Spleen (tissue), 11 donors: Measurements from ENCODE around the gene SPINDOC. TPM values are rescaled to one million over a fixed set of nuclear protein-coding genes. Genes with fewer than 3 reads are reported as not detected.
A peak's percentile ranks its signal among the peaks of the same experiment; 100 is the strongest.

Experiments used
- DNase-seq: peaks from one replicate; pipeline ENCODE4 v3.0.0-alpha.2; 2020
- H3K27ac ChIP-seq, 8 donors: fragments of 200-600 bp; sonication (generic) in 7 of 8; 1 replicate in 4 of 8; 2 replicates in 4 of 8; pipeline versions ENCODE4 v1.5.0 to v1.8.0; 2016 to 2021; ENCODE audit warnings: inconsistent platforms in 4 of 8, mild to moderate bottlenecking in 4 of 8, moderate library complexity in 1 of 8
- H3K27me3 ChIP-seq, 7 donors: fragments of 200-600 bp; sonication (generic) in 6 of 7; replicated peaks in 1 of 7; 1 replicate in 4 of 7; 2 replicates in 3 of 7; pipeline versions ENCODE4 v1.5.0 to v1.8.0; 2016 to 2021; ENCODE audit warnings: inconsistent platforms in 3 of 7, mild to moderate bottlenecking in 1 of 7
- H3K36me3 ChIP-seq, 6 donors: fragments of 200-600 bp; sonication (generic) in 5 of 6; 1 replicate in 4 of 6; 2 replicates in 2 of 6; pipeline versions ENCODE4 v1.5.0 to v1.8.0; 2016 to 2021; ENCODE audit warnings: inconsistent platforms in 2 of 6
- H3K4me1 ChIP-seq, 6 donors: fragments of 200-600 bp; sonication (generic) in 5 of 6; 1 replicate in 3 of 6; 2 replicates in 3 of 6; pipeline versions ENCODE4 v1.5.0 to v1.8.0; 2016 to 2021; ENCODE audit warnings: inconsistent platforms in 3 of 6
- H3K4me3 ChIP-seq, 8 donors: fragments of 200-600 bp; sonication (generic) in 7 of 8; 1 replicate in 4 of 8; 2 replicates in 4 of 8; pipeline versions ENCODE4 v1.5.0 to v1.8.0; 2016 to 2021; ENCODE audit warnings: inconsistent platforms in 4 of 8, mild to moderate bottlenecking in 4 of 8, moderate library complexity in 2 of 8
- H3K9me3 ChIP-seq, 8 donors: fragments of 200-600 bp; sonication (generic) in 7 of 8; 1 replicate in 4 of 8; 2 replicates in 4 of 8; pipeline versions ENCODE4 v1.5.0 to v1.8.0; 2016 to 2021; ENCODE audit warnings: inconsistent platforms in 4 of 8
- POLR2A ChIP-seq, 3 donors: fragments of 450-650 bp; IDR thresholded peaks; one replicate each; pipeline ENCODE4 v1.5.1; 2017; ENCODE audit warnings: antibody characterized with exemption in 3 of 3, mild to moderate bottlenecking in 1 of 3
- POLR2AphosphoS5 ChIP-seq, 3 donors: sonication (generic); formaldehyde crosslinking; IDR thresholded peaks; one replicate each; pipeline ENCODE4 v1.5.1; 2017; ENCODE audit warnings: antibody characterized with exemption in 3 of 3
- WGBS, 5 donors: extraction: QIAGEN DNeasy Blood & Tissue Kit in 3 of 5; methylation state at CpG; one replicate each; pipeline versions ENCODE4 v1.1.5 to v1.1.7; 2013 to 2018; 5-methylcytosine and 5-hydroxymethylcytosine counted together
- intact Hi-C: fragments of 100-400 bp; cut with DNase I; formaldehyde crosslinking; loops from one replicate; pipeline ENCODE4 v1.15.0; 2023; ENCODE audit warnings: low total_unique reads
- polyA plus RNA-seq, 3 donors: library from polyadenylated mRNA; stranded (reverse); fragments of 200-250 nt; gene quantifications; one replicate each; pipeline ENCODE4 v1.2.1, GENCODE V29; 2013
- total RNA-seq, 7 donors: library from RNA; depleted of rRNA in 3 of 7; stranded (reverse); fragments of >200 nt in 3 of 7; fragmentation: NEBNext Ultra II Directional in 4 of 7; extraction: Animal tissue kit (Norgen Biotek cat#: 25700) in 4 of 7; gene quantifications; one replicate each; pipeline versions ENCODE4 v1.1.0 to v1.2.1, GENCODE V29; 2016 to 2021
- TF ChIP-seq, protein P1 (sequence below), 11 experiments: fragments of 200-600 bp in 7 of 11; fragments of 450-650 bp in 4 of 11; sonication (generic) in 4 of 11; IDR thresholded peaks in 8 of 11; conservative IDR thresholded peaks in 3 of 11; 1 replicate in 7 of 11; 2 replicates in 4 of 11; pipeline versions ENCODE4 v1.4.0 to v1.8.0; 2016 to 2021; ENCODE audit warnings: antibody characterized with exemption in 11 of 11, inconsistent platforms in 4 of 11, mild to moderate bottlenecking in 1 of 11
- donor health status: healthy with polysubstance abuse.
- donor health status: DM: no; HTN: no; CAD: no; lungs with moderate emphysema.
- donor health status: DM: no; HTN: no; CAD: no.
- donor health status: Bipolar disorder and iron deficiency.
- donor health status: healthy.
- donor health status: DM: no; HTN: no; CAD: no.
- donor health status: DM: yes; HTN: yes; CAD: no.

The SPINDOC gene
- total and polyA plus RNA-seq, 10 donors, result 5.1 to 16.8 (median 13.3) TPM

- DNase-seq, result no peak
- TF ChIP-seq POLR2A (IDR thresholded peaks at IDR 0.05) (no peak), POLR2AphosphoS5 (IDR thresholded peaks at IDR 0.05) (no peak)
- TF ChIP-seq, protein P1, sequence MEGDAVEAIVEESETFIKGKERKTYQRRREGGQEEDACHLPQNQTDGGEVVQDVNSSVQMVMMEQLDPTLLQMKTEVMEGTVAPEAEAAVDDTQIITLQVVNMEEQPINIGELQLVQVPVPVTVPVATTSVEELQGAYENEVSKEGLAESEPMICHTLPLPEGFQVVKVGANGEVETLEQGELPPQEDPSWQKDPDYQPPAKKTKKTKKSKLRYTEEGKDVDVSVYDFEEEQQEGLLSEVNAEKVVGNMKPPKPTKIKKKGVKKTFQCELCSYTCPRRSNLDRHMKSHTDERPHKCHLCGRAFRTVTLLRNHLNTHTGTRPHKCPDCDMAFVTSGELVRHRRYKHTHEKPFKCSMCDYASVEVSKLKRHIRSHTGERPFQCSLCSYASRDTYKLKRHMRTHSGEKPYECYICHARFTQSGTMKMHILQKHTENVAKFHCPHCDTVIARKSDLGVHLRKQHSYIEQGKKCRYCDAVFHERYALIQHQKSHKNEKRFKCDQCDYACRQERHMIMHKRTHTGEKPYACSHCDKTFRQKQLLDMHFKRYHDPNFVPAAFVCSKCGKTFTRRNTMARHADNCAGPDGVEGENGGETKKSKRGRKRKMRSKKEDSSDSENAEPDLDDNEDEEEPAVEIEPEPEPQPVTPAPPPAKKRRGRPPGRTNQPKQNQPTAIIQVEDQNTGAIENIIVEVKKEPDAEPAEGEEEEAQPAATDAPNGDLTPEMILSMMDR (IDR thresholded peaks at IDR 0.05 in 8 of 11, conservative IDR thresholded peaks at IDR 0.05 in 3 of 11), result no peak
- Histone ChIP-seq H3K4me1 (peaks cover 0 to 12% (median under 1%) of the 10 kb centered on the region in 6 donors), H3K4me3 (no peak overlapping the region), H3K36me3 (no peaks in the 10 kb centered on the region), H3K27ac (no peak overlapping the region), H3K27me3 (peaks cover 0 to 5% (median 0%) of the 10 kb centered on the region in 7 donors), H3K9me3 (no peaks in the 10 kb centered on the region)
- intact Hi-C loops, result no loop called here
- 86 to 96% (median 92%) methylated on average over 3 of the region's 3 CpGs for WGBS, 5 donors
Measured at GRCh38 chr11:63775191-63775590, 38.1 kb upstream of the SPINDOC start.

DNA sequence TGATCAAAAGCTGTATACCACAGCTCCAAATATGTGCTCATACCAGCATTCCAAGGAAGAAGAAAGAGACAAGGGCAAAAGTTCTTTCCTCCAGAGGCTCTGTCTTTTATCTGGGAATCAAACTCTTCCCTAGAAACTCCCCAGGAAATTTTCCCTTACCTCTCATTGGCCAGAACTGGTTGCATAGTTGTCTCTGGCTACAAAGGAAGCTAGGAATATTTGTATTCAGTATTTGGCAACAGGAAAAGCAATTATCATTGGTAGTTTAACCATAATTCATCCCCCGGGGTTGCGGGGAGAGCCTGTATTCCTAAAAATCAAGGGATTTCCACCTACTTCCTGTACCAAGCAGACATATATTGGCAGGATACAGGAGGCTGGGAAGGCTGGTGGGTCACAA lies 34.2 kb upstream of the SPINDOC start:
- Histone ChIP-seq H3K27me3 (no peaks in the 10 kb centered on the region), H3K4me3 (no peak overlapping the region), H3K4me1 (peaks cover 0 to 5% (median 0%) of the 10 kb centered on the region in 6 donors), H3K9me3 (no peaks in the 10 kb centered on the region), H3K27ac (no peak overlapping the region), H3K36me3 (no peaks in the 10 kb centered on the region)
- no peak for DNase-seq
- intact Hi-C loops, result no loop called here
- TF ChIP-seq, protein P1 (IDR thresholded peaks at IDR 0.05 in 8 of 11, conservative IDR thresholded peaks at IDR 0.05 in 3 of 11), result no peak
- TF ChIP-seq POLR2AphosphoS5 (IDR thresholded peaks at IDR 0.05), result no peak
- TF ChIP-seq POLR2A (IDR thresholded peaks at IDR 0.05), result no peak
- WGBS, 5 donors, result 56 to 74% (median 59%) methylated on average over 2 of the region's 2 CpGs

GRCh38 chr11:63782749-63783148 lies 30.5 kb upstream of the SPINDOC start:
- no peak for DNase-seq
- no peaks in the 10 kb centered on the region for H3K27me3 ChIP-seq
- H3K9me3 ChIP-seq, result no peaks in the 10 kb centered on the region
- H3K36me3 ChIP-seq, result no peaks in the 10 kb centered on the region
- TF ChIP-seq, protein P1 (IDR thresholded peaks at IDR 0.05 in 8 of 11, conservative IDR thresholded peaks at IDR 0.05 in 3 of 11), result no peak
- no peak overlapping the region for H3K27ac ChIP-seq
- H3K4me3 ChIP-seq, result no peak overlapping the region
- intact Hi-C loops, result no loop called here
- WGBS, 5 donors, result 85 to 97% (median 94%) methylated on average over 6 of the region's 6 CpGs
- peaks cover 0 to 5% (median 0%) of the 10 kb centered on the region in 6 donors for H3K4me1 ChIP-seq

- TF ChIP-seq POLR2AphosphoS5 (IDR thresholded peaks at IDR 0.05) (no peak), POLR2A (IDR thresholded peaks at IDR 0.05) (no peak)
- TF ChIP-seq, protein P1 (IDR thresholded peaks at IDR 0.05 in 8 of 11, conservative IDR thresholded peaks at IDR 0.05 in 3 of 11), result no peak
- Histone ChIP-seq H3K9me3 (no peaks in the 10 kb centered on the region), H3K36me3 (no peaks in the 10 kb centered on the region), H3K27ac (peak overlapping the region in 1 of 8 donors; percentile 21), H3K27me3 (no peaks in the 10 kb centered on the region), H3K4me3 (no peak overlapping the region), H3K4me1 (peaks cover 0 to 4% (median 0%) of the 10 kb centered on the region in 6 donors)
- DNase-seq, result no peak
- 34 to 54% (median 44%) methylated on average over 7 of the region's 7 CpGs for WGBS, 5 donors
- intact Hi-C loops, result no loop called here
Measured at GRCh38 chr11:63783925-63784592, 29.2 kb upstream of the SPINDOC start.
